Measurements from ENCODE around the gene SEPSECS. TPM values are rescaled to one million over a fixed set of nuclear protein-coding genes. Genes with fewer than 3 reads are reported as not detected.

The SEPSECS gene
- total and polyA plus RNA-seq, 2 donors (not counting 3 experiments of a cell fraction or from before 2014, with no cell fraction given) = 2.8 to 8.3 TPM

DNA sequence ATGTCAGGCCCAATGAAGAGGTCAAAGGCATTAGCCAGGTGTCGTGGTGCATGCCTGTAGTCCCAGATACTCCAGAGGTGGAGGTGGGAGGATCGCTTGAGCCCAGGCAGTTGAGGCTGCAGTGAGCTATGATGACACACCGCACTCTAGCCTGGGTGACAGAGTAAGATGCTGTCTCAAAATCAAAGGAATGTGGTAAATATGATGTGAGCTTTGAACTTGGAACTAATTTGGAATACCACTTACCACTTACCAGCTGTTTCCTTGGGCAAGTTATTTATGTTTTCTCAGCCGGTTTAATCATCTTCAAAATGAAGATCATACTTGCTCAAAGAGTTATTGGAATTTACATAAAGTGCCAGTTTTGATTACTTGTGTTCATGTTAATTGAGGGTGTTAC is 23.8 kb upstream of the SEPSECS start:
- H4K20me1 ChIP-seq (replicated peaks; ENCODE audit: control insufficient read depth, extremely low read depth, insufficient read depth, low read length) = no peaks in the 10 kb centered on the region
- no peak overlapping the region for H3K9ac ChIP-seq (replicated peaks; ENCODE audit: extremely low read depth, insufficient read depth, low read length)

DNA sequence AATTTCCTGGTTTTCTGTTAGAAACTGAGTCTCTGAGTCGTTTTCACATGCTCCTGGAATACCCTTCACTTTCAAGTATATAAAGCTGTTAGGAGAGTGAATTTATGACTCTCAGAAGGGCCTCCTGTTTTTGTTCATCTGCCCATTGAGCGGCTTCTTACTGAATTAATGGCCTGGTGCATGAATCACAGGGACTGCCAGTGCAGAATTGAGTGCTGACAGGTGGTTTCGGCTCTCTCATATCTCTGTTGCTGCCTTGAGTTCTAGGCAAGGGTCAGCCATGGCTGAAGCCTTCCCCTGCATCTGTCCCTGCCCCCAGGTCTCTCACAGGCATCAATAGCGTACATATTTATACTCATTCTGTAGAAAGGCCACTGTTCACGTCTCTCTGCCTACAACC is 22.7 kb upstream of the SEPSECS start:
- H3K9me3 ChIP-seq (replicated peaks; ENCODE audit: control insufficient read depth, insufficient read depth, low read length) = no peaks in the 10 kb centered on the region

More for the DNA sequence above, 23.8 kb upstream of the SEPSECS start:
- CTCF ChIA-PET = interaction anchor here (1.8 kb wide), 1 partner anchor 183 kb away, joined by 10 read pairs; no protein-coding TSS in a partner anchor
- FAIRE-seq (no peak), DNase-seq (ENCODE audit: low read depth, low spot score) (no peak)
- TF ChIP-seq JUN (IDR thresholded peaks at IDR 0.05; ENCODE audit: borderline replicate concordance, insufficient read depth, insufficient read length, low read depth) (no peak), EZH2 (IDR thresholded peaks at IDR 0.05; ENCODE audit: borderline replicate concordance, low read depth, low read length, severe bottlenecking) (no peak)
- Histone ChIP-seq H3K9me1 (replicated peaks; ENCODE audit: control insufficient read depth, extremely low read depth, insufficient read depth, low read length) (no peaks in the 10 kb centered on the region), H3K36me3 (ENCODE audit: control insufficient read depth in 2 of 2, extremely low read depth in 1 of 2, insufficient read depth in 2 of 2, low read length in 2 of 2) (no peaks in the 10 kb centered on the region), H3K4me1 (ENCODE audit: control insufficient read depth, extremely low read depth, insufficient read depth, low read length) (no peaks in the 10 kb centered on the region), H3K4me2 (ENCODE audit: insufficient read depth, low read length) (no peak overlapping the region), H3K4me3 (replicated peaks in 1 of 3; ENCODE audit: insufficient read depth in 1 of 3, low read depth in 1 of 3, low read length in 3 of 3) (no peak overlapping the region), H3K27ac (ENCODE audit: insufficient read depth, low read depth, low read length) (no peak overlapping the region), H3K79me2 (ENCODE audit: control insufficient read depth, insufficient read depth, low read length) (no peaks in the 10 kb centered on the region), H3K9me3 (replicated peaks; ENCODE audit: control insufficient read depth, insufficient read depth, low read length) (no peaks in the 10 kb centered on the region), H3K27me3 (ENCODE audit: control insufficient read depth in 2 of 2, insufficient read depth in 2 of 2, low read length in 2 of 2) (no peaks in the 10 kb centered on the region), H2AFZ (ENCODE audit: low read depth, low read length) (no peak overlapping the region)
- intact Hi-C loops (cut with micrococcal nuclease) = no loop called here
- no TSS peak for BruUV-seq (replicated peaks)
- POLR2A ChIA-PET = no interaction called here
- dilution Hi-C loops (cut with MboI; ENCODE audit: extremely low pct_ligation_motif_present, low sequenced_read_pairs) = no loop called here

More for the DNA sequence above, 22.7 kb upstream of the SEPSECS start:
- no peak for TF ChIP-seq JUN (IDR thresholded peaks at IDR 0.05; ENCODE audit: borderline replicate concordance, insufficient read depth, insufficient read length, low read depth)
- no peak for TF ChIP-seq POLR2A (IDR thresholded peaks at IDR 0.05; ENCODE audit: low read depth, low read length)
- ChIA-PET CTCF (interaction anchor here (1.8 kb wide), 1 partner anchor 184 kb away, joined by 10 read pairs; no protein-coding TSS in a partner anchor), POLR2A (no interaction called here)
- Histone ChIP-seq H3K9ac (replicated peaks; ENCODE audit: extremely low read depth, insufficient read depth, low read length) (no peak overlapping the region), H4K20me1 (replicated peaks; ENCODE audit: control insufficient read depth, extremely low read depth, insufficient read depth, low read length) (no peaks in the 10 kb centered on the region), H3K79me2 (ENCODE audit: control insufficient read depth, insufficient read depth, low read length) (no peaks in the 10 kb centered on the region), H2AFZ (ENCODE audit: low read depth, low read length) (no peak overlapping the region), H3K4me2 (ENCODE audit: insufficient read depth, low read length) (no peak overlapping the region), H3K27me3 (ENCODE audit: control insufficient read depth in 2 of 2, insufficient read depth in 2 of 2, low read length in 2 of 2) (no peaks in the 10 kb centered on the region), H3K9me1 (replicated peaks; ENCODE audit: control insufficient read depth, extremely low read depth, insufficient read depth, low read length) (no peaks in the 10 kb centered on the region), H3K4me1 (ENCODE audit: control insufficient read depth, extremely low read depth, insufficient read depth, low read length) (no peaks in the 10 kb centered on the region), H3K27ac (ENCODE audit: insufficient read depth, low read depth, low read length) (no peak overlapping the region), H3K4me3 (replicated peaks in 1 of 3; ENCODE audit: insufficient read depth in 1 of 3, low read depth in 1 of 3, low read length in 3 of 3) (no peak overlapping the region), H3K36me3 (ENCODE audit: control insufficient read depth in 2 of 2, extremely low read depth in 1 of 2, insufficient read depth in 2 of 2, low read length in 2 of 2) (no peaks in the 10 kb centered on the region)
- intact Hi-C loops (cut with micrococcal nuclease) = no loop called here
- FAIRE-seq = no peak
- no peak for DNase-seq (ENCODE audit: low read depth, low spot score)
- BruUV-seq (replicated peaks) = no TSS peak
- dilution Hi-C loops (cut with MboI; ENCODE audit: extremely low pct_ligation_motif_present, low sequenced_read_pairs) = no loop called here
